Colonic mucosa (tissue), 4 donors: Measurements from ENCODE around the gene SPARC. TPM values are rescaled to one million over a fixed set of nuclear protein-coding genes. Genes with fewer than 3 reads are reported as not detected.

Source experiments
- DNase-seq: peaks from one replicate; pipeline ENCODE4 v3.0.0-alpha.2; 2020
- H3K27ac ChIP-seq: fragments of 200-600 bp; one replicate; pipeline ENCODE4 v1.8.0; 2021
- H3K27me3 ChIP-seq: fragments of 200-600 bp; one replicate; pipeline ENCODE4 v1.8.0; 2021
- H3K36me3 ChIP-seq: fragments of 200-600 bp; one replicate; pipeline ENCODE4 v1.8.0; 2021
- H3K4me1 ChIP-seq: fragments of 200-600 bp; one replicate; pipeline ENCODE4 v1.8.0; 2021; ENCODE audit warnings: mild to moderate bottlenecking
- H3K4me3 ChIP-seq: fragments of 200-600 bp; one replicate; pipeline ENCODE4 v1.8.0; 2021
- H3K9ac ChIP-seq, 2 donors: one replicate each; pipeline ENCODE4 v1.7.0; 2013; ENCODE audit warnings: control low read depth in 2 of 2, low read depth in 2 of 2, low read length in 2 of 2
- H3K9me3 ChIP-seq: fragments of 200-600 bp; one replicate; pipeline ENCODE4 v1.8.0; 2021
- intact Hi-C: fragments of 100-400 bp; cut with DNase I; formaldehyde crosslinking; loops from one replicate; pipeline ENCODE4 v1.14.1; 2022
- total RNA-seq, 2 donors: library from RNA; stranded (reverse); fragmentation: NEBNext Ultra II Directional in 1 of 2; extraction: Animal tissue kit (Norgen Biotek cat#: 25700) in 1 of 2; gene quantifications; one replicate each; pipeline ENCODE4 v1.2.1, GENCODE V29; 2021
- TF ChIP-seq, protein P1 (sequence below): fragments of 200-600 bp; IDR thresholded peaks from one replicate; pipeline ENCODE4 v1.8.0; 2022; ENCODE audit warnings: antibody characterized with exemption, mild to moderate bottlenecking
- donor health status: healthy.
- donor health status: DM: no; HTN: no; CAD: no.
- donor health status: DM: no; HTN: no; CAD: no.

SPARC gene
- total RNA-seq, 2 donors from 2014 or later = 107 to 258 TPM

DNA sequence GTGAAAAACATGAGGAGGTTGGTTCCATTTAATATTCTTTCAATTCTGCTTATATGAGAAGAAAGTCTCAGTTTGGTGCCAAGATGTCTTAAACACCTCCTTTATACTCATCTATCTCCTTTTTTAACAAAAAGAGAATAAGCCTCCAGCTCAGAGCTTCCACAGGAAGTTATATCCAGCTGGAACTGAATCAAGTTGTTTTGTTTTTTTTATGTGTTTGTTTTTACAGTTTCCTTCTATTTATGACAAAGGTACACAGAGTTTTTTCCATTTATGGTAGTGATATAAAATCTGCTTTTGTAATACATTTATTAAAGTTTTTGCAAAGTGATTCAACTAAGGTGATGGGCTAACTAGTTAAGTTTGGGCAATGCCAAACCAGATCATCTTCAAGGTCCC is 10.4 kb downstream of the SPARC start:
- Histone ChIP-seq H3K27ac (peak overlapping the region; percentile 48), H3K4me3 (no peak overlapping the region), H3K4me1 (no peaks in the 10 kb centered on the region), H3K27me3 (no peaks in the 10 kb centered on the region), H3K9me3 (no peaks in the 10 kb centered on the region), H3K9ac (no peak overlapping the region), H3K36me3 (no peaks in the 10 kb centered on the region)
- DNase-seq = no peak
- TF ChIP-seq, protein P1, sequence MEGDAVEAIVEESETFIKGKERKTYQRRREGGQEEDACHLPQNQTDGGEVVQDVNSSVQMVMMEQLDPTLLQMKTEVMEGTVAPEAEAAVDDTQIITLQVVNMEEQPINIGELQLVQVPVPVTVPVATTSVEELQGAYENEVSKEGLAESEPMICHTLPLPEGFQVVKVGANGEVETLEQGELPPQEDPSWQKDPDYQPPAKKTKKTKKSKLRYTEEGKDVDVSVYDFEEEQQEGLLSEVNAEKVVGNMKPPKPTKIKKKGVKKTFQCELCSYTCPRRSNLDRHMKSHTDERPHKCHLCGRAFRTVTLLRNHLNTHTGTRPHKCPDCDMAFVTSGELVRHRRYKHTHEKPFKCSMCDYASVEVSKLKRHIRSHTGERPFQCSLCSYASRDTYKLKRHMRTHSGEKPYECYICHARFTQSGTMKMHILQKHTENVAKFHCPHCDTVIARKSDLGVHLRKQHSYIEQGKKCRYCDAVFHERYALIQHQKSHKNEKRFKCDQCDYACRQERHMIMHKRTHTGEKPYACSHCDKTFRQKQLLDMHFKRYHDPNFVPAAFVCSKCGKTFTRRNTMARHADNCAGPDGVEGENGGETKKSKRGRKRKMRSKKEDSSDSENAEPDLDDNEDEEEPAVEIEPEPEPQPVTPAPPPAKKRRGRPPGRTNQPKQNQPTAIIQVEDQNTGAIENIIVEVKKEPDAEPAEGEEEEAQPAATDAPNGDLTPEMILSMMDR = no peak
- intact Hi-C loops = no loop called here

- H3K4me1 ChIP-seq = no peaks in the 10 kb centered on the region
- H3K36me3 ChIP-seq = no peaks in the 10 kb centered on the region
- intact Hi-C loops = no loop called here
- no peak for DNase-seq
- TF ChIP-seq, protein P1 = no peak
- H3K9ac ChIP-seq = no peak overlapping the region
- no peaks in the 10 kb centered on the region for H3K27me3 ChIP-seq
- H3K27ac ChIP-seq = peak overlapping the region; percentile 35
- no peaks in the 10 kb centered on the region for H3K9me3 ChIP-seq
- H3K4me3 ChIP-seq = no peak overlapping the region
Observed at GRCh38 chr5:151675611-151676313, 11.0 kb downstream of the SPARC start.

- intact Hi-C loops = no loop called here
- H3K9me3 ChIP-seq = no peaks in the 10 kb centered on the region
- no peak overlapping the region for H3K4me3 ChIP-seq
- H3K27me3 ChIP-seq = no peaks in the 10 kb centered on the region
- peak overlapping the region; percentile 35 for H3K27ac ChIP-seq
- peaks cover under 1% of the 10 kb centered on the region for H3K4me1 ChIP-seq
- DNase-seq = no peak
- H3K9ac ChIP-seq = no peak overlapping the region
- TF ChIP-seq, protein P1 = no peak
- no peaks in the 10 kb centered on the region for H3K36me3 ChIP-seq
Observed at GRCh38 chr5:151674626-151675610, 11.8 kb downstream of the SPARC start.

GRCh38 chr5:151673421-151673820 is 13.3 kb downstream of the SPARC start:
- intact Hi-C loops = no loop called here
- no peak for DNase-seq
- no peak overlapping the region for H3K9ac ChIP-seq
- peak overlapping the region; percentile 67 for H3K27ac ChIP-seq
- peaks cover 4% of the 10 kb centered on the region for H3K4me1 ChIP-seq
- H3K27me3 ChIP-seq = no peaks in the 10 kb centered on the region
- TF ChIP-seq, protein P1 = no peak
- H3K9me3 ChIP-seq = no peaks in the 10 kb centered on the region
- H3K4me3 ChIP-seq = no peak overlapping the region
- no peaks in the 10 kb centered on the region for H3K36me3 ChIP-seq

- Histone ChIP-seq H3K9me3 (no peaks in the 10 kb centered on the region), H3K27ac (peak overlapping the region; percentile 67), H3K27me3 (no peaks in the 10 kb centered on the region), H3K4me3 (no peak overlapping the region), H3K4me1 (peaks cover 4% of the 10 kb centered on the region), H3K36me3 (no peaks in the 10 kb centered on the region), H3K9ac (no peak overlapping the region)
- no peak for DNase-seq
- intact Hi-C loops = no loop called here
- TF ChIP-seq, protein P1 = no peak
Observed at GRCh38 chr5:151672516-151672915, 14.2 kb downstream of the SPARC start.
